GM21723 (cell line): ENCODE measurements around the gene PROK1.
"Not testable (repeated sequence)": the region's sequence is repeated elsewhere in the genome, so short reads cannot be mapped to it uniquely, and the experiment has no call there.

ENCODE experiments used
- ATAC-seq: cut with Tn5 transposase; IDR thresholded peaks from one replicate; pipeline ENCODE4 v1.9.1; 2021; ENCODE audit warnings: mild to moderate bottlenecking, moderate library complexity; ENCODE audit not compliant: unreplicated experiment

PROK1 gene

DNA sequence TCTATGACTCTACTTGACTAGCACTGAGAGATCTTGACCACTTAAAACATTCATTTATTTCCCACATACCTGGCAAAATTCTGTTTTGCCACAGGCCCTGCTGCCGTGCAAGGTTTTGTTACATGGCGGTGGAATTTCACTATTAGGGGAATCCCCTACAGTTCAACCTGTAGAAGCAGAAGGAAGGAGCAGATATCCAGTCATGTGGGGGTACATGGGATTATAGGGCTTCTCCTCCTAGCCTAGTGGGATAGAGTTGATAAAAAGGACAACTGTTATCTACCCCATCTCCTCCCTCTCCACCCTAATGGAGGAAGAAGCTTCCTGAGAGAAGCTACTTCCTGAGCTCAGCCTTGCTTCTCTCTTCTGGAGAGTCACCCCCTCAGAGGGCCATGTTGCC, 17.7 kb upstream of the PROK1 start:
- no peak for ATAC-seq

DNA sequence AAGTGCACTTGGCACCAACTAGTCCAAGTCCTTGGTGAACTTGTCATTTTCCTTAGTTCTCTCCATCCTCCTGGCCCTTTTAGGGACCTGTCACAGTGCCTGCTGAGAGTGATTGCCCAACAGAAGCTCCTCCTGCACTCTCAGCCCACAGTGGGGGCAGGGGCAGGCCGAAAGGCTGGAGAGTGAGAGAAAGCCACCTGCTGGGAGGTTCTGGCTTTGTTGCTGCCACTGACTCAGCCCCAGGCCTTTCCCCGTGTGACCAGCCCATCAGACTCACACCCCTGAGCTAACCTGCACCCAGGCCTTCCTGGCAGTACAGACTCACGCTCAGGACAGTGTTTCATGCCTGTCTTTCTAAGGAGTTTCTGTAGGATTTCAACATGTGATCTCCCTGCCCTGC, 17.1 kb upstream of the PROK1 start:
- ATAC-seq = no peak

DNA sequence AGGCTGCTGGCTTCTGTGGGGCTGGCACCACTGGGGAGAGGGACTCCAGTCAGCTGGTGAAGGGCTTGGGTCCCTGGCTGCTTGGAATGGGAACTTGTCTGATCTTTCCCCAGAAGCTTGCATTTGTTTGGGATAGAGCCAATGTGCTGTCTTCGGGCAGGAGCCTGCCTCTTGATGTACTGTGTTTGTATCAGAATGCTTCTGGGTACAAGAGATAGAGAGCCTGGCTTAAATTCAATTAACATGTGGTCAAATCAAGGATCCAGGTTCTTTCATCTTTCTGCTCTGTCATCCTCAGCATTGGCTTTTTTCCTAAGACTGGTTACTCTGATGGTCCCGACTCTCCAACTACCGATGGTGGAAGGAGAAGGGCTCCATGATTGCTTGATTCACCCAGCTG, 16.0 kb upstream of the PROK1 start:
- no peak for ATAC-seq

DNA sequence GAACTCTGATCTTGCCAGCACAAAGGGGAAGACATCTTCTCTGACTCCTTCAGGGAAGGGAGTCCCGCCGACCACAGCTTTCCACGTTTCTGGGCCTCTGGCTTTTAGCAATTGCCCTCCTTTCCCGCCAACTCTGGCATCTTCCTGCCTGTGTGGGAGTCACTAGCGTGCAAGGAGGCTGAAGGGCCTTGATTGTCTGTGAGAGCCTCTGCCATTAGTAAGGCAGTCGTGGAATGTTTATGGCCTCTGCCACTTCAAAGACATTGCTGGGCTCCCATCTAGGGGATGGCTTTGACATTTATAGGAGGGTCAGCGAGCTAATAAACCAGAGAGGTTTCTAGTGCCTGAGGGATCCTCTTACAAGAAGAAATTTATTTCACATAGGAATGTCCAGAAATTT, 14.3 kb upstream of the PROK1 start:
- ATAC-seq = no peak

DNA sequence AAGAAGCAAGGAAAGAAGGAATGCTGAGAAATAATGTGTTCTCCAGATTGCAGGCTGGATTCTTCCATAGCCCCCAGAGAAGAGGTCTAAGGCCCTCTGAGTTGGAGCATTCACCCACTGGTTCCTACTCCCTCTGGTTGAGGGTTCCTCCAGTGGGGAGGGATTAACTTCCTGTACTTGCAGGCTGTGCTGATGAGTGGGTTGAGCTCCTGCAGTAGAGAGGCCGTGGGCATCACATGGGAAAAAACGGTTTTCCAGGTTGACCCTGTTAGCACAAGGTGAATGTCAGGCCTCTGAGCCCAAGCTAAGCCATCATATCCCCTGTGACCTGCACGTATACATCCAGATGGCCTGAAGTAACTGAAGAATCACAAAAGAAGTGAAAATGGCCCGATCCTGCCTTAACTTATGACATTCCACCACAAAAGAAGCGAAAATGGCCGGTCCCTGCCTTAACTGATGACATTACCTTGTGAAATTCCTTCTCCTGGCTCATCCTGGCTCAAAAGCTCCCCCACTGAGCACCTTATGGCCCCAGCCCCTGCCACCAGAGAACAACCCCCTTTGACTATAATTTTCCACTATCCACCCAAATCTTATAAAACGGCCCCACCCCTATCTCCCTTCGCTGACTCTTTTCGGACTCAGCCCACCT, 13.2 kb upstream of the PROK1 start:
- not testable (repeated sequence) for ATAC-seq

DNA sequence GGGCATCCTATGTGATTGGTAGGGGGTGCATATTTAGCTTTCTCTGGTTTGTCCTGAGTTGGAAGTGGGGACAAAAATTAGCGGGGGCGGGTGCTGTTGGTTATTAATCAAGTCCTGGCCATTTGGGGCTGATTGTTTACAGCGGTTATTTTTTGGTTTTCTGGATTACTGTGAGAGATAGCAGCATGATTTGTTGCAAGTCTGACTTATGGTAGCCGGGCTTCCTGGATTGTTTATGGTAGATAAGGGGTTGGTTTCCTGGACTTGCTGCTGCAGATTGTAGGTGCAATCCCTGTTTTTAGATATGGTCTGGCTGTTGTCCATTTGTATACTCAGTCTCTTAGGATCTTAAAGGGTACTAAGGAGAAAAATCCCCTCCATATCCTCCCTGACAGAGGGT, 12.1 kb upstream of the PROK1 start:
- ATAC-seq = no peak

DNA sequence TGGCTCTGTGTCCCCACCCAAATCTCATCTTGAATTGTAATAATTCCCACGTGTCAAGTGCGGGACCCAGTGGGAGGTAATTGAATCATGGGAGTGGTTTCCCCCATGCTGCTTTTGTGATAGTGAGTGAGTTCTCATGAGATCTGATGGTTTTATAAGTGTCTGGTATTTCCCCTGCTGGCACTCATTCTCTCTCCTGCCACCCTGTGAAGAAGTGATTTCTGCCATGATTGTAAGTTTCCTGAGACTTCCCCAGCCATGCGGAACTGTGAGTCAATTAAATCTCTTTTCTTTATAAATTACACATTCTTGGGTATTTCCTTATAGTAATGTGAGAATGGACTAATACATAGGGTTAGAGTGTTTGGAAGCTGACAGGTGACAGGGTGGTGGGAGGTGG, 11.1 kb upstream of the PROK1 start:
- not testable (repeated sequence) for ATAC-seq

DNA sequence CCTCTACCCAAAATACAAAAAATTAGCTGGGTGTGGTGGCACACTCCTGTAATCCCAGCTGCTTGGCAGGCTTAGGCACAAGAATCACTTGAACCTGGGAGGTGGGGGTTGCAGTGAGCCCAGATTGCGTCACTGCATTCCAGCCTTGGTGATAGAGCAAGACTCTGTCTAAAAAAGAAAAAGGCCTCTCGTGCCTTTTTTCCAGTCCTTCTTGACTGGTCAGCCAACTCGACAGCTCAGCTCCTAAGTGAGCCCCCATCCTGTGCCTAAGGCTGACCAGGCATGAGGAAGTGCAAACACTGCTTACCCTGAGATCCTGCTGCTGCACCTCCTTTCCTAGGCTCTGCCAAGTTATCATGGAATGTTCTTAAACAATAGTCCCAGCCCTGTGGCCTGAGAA, 10.1 kb upstream of the PROK1 start:
- no peak for ATAC-seq

DNA sequence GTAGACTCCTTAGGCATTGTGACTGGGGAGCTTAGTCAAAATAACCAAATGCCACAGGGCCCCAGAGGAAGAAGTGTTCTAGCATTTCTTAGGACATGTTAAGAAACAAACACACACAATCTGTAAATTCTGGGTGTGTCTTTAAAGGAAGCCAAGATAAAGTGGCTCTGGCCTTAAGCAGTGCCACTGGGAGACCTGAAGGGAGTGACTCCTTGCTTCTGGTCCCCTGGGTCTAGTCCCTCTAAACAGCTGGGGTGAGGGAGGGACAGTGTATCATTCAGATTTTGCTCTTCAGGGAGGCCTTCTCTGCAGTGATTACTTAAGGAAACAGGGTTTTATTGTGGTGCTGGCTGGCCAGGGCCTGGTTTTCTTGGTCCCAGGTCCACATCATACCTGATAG, 9.1 kb upstream of the PROK1 start:
- no peak for ATAC-seq

DNA sequence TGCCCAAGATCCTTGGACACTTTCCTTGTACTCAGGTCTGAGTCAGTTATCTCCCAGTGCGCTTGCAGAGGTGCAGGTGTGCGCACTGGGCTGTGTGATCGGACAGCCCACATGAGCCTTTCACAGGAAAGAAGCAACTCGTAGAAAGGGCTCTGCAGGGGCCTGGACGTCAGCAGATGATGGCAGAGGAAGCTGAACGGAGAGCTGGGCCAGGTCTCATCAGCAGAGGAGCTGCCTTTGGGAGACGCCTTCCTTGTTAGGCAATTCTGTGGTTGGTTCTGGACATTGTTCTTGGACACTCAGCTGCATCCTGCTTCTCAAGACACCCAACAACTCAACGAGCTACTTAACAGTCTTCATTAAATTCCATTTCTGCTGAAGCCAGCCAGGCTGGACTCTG, 7.5 kb upstream of the PROK1 start:
- no peak for ATAC-seq

DNA sequence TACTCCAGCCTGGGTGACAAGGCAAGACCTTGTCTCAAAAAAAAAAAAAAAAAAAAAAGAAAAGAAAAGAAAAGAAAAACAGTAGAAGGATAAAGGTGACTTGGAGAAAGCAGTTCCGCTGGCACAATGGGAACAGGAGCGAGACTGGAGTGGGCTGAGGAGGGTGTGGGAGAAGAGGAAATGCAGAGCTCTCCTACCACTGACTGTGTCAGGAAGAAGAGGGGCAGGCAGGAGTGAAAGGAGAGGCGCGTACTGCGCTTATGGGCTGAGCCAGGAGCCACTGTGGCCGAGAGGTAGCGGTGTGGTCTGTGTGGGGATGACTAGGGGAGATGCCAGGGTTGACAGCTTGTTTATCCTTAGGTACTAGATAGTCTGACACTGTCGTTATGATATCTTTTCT, 6.4 kb upstream of the PROK1 start:
- ATAC-seq = no peak

DNA sequence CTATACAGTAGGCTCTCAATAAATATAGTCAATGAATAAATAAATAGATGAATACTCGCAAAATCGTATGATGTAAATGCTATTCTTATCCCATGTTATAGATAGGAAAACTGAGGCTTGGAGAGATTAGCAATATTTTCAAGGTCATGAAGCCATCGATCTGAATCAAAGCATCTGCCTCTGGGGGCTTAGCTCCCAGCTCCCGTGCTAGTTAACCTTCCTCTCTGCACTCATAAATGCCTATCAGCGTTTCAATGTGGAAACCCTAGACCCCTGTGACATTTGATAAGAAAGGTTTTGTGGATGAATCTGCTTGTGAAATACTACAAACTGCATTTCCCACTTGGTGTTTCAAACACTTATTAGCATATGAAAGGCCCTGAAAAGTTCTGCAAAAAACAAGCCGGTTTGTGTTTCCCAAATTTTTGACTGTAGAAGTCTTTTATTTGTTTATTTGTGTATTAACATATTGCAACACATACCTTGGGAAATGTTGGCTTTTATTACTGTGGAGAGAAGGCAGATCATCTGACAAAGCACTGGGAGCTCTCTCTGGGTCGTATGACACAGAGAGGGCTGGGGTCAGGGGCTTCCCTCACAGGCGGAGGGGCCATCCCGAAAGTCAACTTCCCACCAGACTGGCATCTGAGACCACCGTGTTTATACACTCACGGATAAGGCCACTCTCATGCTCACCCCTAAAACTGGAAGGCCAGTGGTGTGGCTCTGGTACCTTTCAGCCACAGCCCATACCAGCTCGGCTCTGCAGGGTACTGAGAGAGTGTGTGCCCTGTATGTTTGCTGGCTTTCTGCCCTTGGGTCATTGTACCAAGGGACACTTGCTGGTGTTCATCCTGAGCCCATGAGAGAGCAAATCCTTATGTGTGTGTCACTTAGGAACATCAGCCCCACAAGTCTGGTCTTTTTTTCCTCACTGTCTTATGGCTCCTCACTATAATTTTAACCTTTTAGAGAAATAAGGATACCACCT, 993 bp upstream of the PROK1 start:
- no peak for ATAC-seq

DNA sequence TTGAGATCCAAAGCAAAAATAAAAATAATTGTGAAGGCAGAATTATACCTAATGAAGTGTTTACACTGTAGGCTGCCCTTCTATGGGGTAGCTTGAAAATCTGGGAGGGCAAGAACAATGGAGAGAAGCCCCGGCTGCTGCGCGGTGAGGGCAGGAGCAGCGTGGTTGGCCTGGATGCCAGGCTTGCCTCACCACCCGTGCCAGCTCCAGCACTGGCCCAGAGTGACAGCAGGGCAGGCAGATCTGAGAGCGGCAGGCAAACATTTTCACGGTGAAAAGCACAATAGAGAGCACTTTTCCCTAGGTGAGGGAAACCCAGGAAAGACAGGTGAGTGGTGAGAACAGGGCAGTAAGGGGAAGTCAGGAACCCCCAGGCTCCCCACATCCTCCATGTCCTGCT, 1.4 kb downstream of the PROK1 start:
- ATAC-seq = no peak

DNA sequence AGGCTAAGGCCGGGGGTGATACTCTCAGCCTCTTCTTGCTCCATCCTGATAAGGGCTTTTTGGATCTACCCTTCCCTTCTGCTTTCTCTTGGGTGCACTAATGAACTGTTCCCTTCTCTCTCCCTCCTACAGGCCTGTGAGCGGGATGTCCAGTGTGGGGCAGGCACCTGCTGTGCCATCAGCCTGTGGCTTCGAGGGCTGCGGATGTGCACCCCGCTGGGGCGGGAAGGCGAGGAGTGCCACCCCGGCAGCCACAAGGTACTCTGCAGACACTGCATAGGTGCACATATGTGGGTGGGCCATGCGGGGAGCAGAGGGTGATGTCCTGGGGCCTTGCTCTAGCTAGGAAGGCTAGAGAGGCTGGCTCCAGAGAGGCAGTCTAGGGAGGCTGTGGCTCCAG, 2.9 kb downstream of the PROK1 start:
- ATAC-seq = no peak

DNA sequence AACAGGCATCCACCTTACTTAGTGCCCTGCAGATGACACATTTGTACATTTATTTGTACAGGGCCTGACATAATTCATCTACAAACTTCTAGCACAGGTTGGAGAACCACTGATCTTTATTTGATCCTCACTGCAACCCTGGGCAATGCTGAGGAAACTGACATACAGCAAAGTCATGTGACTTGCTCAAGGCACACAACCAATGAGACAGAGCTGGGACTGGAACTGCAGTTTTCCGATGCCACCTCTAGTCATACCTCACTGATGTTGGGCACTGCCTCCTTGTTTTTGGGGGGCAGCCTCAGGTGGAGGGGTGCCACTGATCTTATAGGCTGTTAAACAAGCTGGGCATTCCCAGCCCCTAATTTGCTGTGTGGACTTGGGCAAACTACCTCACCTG, 3.4 kb downstream of the PROK1 start:
- no peak for ATAC-seq

DNA sequence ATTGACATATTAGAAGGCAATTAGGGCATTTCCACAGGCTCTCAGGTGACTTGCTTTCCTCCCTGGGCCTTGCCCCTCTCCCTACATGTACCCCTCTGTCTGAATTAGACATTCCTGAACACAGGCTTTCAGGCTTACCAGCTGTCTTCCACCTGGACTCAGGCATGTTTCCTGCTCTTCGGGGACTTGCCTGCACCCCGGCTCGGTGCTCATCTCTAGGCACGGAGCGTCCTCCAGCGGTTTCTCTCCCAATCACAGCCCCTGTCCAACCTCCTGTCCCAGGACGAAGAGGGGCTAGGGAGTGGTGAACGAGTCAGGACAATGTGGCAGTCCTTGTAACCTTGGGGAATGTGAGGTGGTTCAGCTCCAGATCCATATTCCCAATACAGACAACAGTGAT, 4.2 kb downstream of the PROK1 start:
- no peak for ATAC-seq

DNA sequence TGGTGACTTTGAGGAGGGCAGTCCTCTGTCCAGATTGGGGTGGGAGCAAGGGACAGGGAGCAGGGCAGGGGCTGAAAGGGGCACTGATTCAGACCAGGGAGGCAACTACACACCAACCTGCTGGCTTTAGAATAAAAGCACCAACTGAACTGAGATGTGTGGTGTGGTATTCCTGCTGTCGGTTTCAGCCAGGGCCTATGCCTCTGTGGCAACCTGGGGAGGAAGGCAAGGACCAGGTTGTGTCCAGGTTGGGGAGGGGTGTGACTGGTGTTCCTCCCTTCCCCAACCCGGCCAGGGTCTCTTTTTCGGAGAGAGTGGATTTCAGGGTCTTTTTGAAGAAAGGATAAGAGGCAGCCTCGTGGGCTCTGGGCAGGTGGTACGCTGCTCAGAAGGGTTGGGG, 6.3 kb downstream of the PROK1 start:
- ATAC-seq = no peak

DNA sequence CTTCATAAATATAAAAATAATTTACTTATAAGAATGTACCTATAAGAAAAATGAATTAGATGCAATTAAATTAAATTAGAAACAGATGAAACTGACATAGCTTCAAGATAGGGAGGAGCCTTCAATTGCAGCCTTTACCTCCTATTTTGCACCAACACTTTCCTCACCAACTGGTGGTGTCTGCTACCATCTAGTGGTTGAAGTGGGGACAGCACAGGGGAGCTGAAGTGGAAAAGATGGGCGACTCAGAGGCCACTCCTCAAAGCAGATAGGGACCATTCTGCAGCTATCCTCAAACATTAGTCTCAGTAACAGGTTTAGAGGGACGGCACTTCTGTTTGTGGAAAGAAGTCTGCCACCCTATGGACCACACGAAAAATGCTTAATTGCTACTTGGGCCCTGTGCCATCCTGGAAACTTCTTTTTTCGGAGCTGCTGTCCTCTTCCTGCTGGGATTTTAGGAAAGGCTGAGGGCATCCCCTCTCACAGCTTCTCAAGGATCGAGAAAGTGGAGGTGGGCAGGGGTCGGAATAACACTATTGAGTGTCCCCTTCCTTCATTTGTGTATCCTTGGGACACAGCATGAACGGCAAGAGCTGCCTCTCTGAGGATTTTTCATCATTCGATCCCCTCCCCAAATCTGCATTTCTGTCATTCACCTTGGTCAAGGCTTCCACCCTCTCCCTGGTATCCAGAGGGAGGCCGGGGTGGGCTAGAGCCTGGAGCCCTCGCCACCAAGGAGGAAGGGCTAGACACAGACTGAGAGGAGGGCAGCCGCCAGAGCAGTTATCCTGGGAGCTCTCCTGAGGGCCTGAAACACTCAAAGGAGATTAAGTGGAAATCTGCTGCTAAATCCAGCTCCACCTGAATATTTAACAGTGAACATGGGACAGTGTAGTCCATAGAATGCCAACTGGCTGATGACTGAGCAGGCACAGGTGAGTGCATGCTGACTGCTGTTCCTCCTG, 9.6 kb downstream of the PROK1 start:
- ATAC-seq = peak; percentile 51

DNA sequence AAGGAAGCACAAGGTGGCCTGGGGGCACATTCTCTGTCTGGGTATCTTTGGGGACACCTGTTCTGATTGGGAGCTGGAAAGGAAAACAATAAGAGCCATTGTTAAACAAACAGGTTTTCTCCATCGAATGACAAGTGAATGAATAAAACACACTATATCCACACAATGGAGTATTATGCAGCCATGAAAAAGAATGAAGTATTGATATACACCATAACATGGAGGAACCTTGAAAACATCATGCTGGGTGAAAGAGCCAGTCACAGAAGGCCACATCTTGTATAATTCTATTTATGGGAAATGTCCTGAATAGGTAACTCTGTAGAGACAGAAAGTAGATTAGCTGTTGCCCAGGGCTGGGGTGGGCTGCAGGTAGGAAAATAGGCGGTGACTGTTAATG, 11.1 kb downstream of the PROK1 start:
- ATAC-seq = no peak

DNA sequence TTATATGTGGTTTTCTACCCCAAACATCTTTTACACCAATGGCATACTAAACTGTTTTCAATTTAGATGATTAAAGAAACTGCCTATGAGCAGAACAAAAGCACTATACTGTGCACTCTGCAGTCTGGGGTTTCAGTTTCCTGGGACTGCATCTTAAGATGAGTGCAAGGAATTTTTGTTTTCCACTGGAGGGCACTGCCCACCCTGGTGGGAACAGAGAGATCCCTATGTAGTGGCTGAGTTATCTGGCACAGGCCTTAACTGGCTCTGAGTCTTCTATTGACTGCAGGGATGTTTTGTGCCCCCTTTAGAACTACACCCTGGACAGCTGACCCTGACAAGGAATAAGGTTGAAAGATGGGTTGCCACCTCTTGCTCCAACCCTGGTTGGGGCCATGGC, 12.0 kb downstream of the PROK1 start:
- ATAC-seq = no peak

DNA sequence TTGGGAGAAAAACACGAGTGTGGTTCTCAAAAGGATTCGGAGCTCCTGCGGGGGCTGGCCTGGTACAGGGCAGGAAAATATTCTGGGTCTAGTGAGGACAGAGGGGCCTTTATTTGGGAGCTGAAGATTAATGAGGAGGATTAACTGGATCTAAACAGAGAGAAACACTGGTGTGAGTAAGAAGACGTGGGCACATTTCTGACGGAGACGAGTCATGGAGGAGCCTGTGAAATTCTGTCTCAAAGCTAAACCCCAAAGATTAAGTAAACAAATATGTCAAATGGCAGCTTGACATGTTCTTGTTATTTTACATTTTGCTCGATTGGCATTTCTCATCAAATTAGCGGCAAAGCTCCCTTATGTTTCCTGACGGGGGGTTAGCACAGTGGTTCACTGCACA, 12.8 kb downstream of the PROK1 start:
- ATAC-seq = no peak
